Measurements from ENCODE around the gene RXRG.

DNA sequence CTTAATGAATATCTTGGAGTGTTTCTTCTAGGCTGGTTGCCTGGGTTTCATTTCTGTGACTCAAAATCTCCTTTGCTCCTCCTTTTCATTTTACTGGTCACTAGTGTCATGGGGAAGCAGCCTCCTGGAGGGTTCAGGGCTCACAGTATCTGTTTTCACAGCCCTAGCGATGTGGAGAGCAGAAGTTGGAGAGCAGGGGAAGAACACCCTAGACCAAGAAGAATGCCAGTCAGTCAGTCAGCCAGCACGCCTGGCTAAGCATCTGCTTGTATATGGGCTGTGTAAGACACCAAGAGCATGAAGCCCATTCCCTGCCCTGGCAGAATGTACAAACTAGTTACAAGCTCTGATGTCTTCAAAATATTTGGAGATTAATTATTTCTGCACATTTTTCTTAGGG is 7.9 kb downstream of the RXRG start:
- TF ChIP-seq, protein P1, sequence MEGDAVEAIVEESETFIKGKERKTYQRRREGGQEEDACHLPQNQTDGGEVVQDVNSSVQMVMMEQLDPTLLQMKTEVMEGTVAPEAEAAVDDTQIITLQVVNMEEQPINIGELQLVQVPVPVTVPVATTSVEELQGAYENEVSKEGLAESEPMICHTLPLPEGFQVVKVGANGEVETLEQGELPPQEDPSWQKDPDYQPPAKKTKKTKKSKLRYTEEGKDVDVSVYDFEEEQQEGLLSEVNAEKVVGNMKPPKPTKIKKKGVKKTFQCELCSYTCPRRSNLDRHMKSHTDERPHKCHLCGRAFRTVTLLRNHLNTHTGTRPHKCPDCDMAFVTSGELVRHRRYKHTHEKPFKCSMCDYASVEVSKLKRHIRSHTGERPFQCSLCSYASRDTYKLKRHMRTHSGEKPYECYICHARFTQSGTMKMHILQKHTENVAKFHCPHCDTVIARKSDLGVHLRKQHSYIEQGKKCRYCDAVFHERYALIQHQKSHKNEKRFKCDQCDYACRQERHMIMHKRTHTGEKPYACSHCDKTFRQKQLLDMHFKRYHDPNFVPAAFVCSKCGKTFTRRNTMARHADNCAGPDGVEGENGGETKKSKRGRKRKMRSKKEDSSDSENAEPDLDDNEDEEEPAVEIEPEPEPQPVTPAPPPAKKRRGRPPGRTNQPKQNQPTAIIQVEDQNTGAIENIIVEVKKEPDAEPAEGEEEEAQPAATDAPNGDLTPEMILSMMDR (IDR thresholded peaks at IDR 0.05; ENCODE audit: borderline replicate concordance, extremely low read depth, low read length, poor library complexity, severe bottlenecking), result no peak
- TF ChIP-seq EZH2 (IDR thresholded peaks at IDR 0.05; ENCODE audit: borderline replicate concordance, low read depth, low read length, severe bottlenecking), result no peak
